Memory B cell (primary cell): ENCODE results near the gene PSMG3.

Source experiments
- ATAC-seq: fragments of 150-1000 bp; cut with Tn5 transposase; 2 replicates; pipeline ENCODE4 v1.10.0; 2021; ENCODE audit warnings: low read depth, mild to moderate bottlenecking, moderate library complexity
- DNase-seq, 2 donors: peaks; one replicate each; pipeline ENCODE4 v3.0.0; 2022; ENCODE audit warnings: low spot score in 2 of 2
- H3K27ac Mint-ChIP-seq: one replicate; pipeline ENCODE4 v1.8.0; 2022; ENCODE audit warnings: mild to moderate bottlenecking, moderate library complexity, mixed read lengths
- H3K27me3 Mint-ChIP-seq: one replicate; pipeline ENCODE4 v1.8.0; 2022; ENCODE audit warnings: mixed read lengths
- H3K36me3 Mint-ChIP-seq: one replicate; pipeline ENCODE4 v1.8.0; 2022; ENCODE audit warnings: mild to moderate bottlenecking, mixed read lengths
- H3K4me1 Mint-ChIP-seq: one replicate; pipeline ENCODE4 v1.8.0; 2022; ENCODE audit warnings: mixed read lengths
- H3K4me3 Mint-ChIP-seq: one replicate; pipeline ENCODE4 v1.8.0; 2022; ENCODE audit warnings: mild to moderate bottlenecking, moderate library complexity, mixed read lengths
- H3K9me3 Mint-ChIP-seq: one replicate; pipeline ENCODE4 v1.8.0; 2022; ENCODE audit warnings: mixed read lengths

The PSMG3 gene, protein sequence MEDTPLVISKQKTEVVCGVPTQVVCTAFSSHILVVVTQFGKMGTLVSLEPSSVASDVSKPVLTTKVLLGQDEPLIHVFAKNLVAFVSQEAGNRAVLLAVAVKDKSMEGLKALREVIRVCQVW

DNA sequence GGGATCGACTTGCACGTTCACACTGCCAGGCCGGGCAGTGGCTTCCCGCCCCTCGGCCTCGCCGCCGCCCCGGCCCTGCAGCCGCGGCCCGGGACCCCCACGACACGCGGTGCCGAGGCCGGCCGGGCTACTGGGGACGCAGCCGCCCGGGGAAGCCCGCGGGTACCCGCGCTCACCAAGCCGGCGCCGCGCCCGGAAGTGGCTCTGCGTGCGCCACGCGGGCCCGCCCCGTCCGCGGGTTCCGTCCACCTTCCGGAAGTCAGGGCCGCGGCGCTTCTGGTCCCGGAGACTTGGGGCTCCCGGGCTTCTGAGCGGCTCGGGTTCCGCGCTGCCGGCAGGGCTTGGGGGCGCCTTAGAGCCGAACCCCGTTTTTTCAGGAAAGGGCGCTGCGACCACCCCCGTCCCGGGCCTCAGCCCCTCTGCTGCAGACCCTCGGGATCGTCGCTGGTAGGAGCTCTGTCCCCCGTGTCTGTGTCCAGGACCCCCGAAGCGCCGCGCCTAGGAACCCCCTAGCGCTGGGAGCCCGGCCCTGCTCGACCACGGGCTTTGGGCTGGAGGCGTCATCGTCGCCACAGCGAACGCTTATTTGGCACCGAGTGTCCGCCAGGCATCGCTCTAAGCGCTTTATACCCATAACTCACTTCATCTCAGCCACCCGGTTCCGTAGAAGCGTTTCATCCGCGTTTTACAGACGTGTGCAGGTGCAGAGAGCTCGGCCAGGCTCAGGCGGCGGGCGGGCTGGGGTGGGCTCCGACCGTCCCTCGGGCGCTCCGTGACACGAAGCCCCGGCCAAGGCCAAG lies at the start of gene PSMG3:
TSS of gene PSMG3 (minus strand) at position 200 of the 800 bp plus-strand sequence. CDS start 693 bp downstream, outside the sequence.
- Mint-ChIP-seq H3K36me3 (peaks cover 14% of the 10 kb centered on the region), H3K9me3 (no peaks in the 10 kb centered on the region), H3K4me1 (peaks cover 20% of the 10 kb centered on the region)

DNA sequence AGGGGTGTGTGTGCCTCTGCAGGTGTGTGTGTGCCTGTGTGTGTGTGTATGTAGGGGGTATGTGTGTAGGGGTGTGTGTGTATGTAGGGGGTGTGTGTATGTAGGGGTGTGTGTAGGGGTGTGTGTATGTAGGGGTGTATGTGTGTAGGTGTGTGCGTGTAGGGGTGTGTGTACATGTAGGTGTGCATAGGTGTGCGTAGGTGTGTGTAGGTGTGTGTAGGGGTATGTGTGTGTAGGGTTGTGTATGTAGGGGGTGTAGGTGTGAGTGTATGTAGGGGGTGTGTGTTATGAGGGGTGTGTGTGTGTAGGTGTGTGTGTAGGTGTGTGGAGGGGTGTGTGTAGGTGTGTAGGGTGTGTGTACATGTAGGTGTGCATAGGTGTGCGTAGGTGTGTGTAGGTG lies 48.6 kb upstream of the PSMG3 start:
- DNase-seq (no peak), ATAC-seq (no peak)
- Mint-ChIP-seq H3K27me3 (peaks cover 12% of the 10 kb centered on the region), H3K36me3 (no peaks in the 10 kb centered on the region), H3K4me3 (no peak overlapping the region), H3K27ac (no peak overlapping the region), H3K4me1 (peaks cover 3% of the 10 kb centered on the region), H3K9me3 (no peaks in the 10 kb centered on the region)

More for the DNA sequence above, at the start of gene PSMG3:
- no peaks in the 10 kb centered on the region for H3K27me3 Mint-ChIP-seq
- H3K27ac Mint-ChIP-seq = peak within 1 kb of the TSS; percentile 97
- H3K4me3 Mint-ChIP-seq = peak within 1 kb of the TSS; percentile 90
- DNase-seq (peak; percentile 86 to 87), ATAC-seq (peak; percentile 86)

DNA sequence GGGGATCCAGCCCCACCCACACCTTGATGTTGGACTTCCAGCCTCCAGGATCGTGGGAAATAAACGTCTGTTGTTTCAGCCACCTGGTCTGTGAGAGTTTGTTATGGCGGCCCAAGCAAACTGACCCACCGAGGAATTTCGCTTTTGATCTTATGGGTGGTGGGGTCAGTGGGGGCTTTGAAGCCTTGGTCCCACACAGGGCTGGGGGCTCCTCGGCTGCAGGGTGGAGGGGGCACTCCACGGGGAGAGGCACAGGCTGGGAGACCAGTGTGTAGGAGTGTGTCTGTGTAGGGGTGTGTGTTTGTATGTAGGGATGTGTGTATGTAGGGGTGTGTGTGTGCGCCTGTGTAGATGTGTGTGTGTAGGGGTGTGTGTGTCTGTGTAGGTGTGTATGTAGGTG lies 48.1 kb upstream of the PSMG3 start:
- H3K36me3 Mint-ChIP-seq = no peaks in the 10 kb centered on the region
- no peak for DNase-seq
- peaks cover 12% of the 10 kb centered on the region for H3K27me3 Mint-ChIP-seq
- H3K4me3 Mint-ChIP-seq = no peak overlapping the region
- ATAC-seq = no peak
- H3K9me3 Mint-ChIP-seq = no peaks in the 10 kb centered on the region
- H3K27ac Mint-ChIP-seq = no peak overlapping the region
- peaks cover 3% of the 10 kb centered on the region for H3K4me1 Mint-ChIP-seq

DNA sequence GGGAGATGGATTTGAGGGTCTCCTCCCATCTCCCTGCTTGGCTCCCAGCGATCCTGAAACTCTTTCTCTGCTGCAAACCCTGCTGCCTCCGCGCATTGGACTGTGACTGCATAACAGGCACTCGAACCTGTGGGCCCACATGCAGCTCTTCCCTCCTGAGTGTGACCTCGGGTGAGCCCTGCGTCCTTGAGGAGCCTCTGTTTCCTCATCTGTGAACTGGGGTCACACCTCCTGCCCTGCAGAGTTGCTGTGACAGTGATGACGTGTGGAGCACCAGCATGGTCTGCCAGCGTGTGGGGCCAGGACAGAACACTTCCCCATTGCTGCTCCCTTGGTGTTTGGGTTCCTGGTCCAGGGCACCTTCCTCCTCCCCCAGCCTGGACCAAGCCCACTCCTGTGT lies 46.9 kb upstream of the PSMG3 start:
- peaks cover 3% of the 10 kb centered on the region for H3K4me1 Mint-ChIP-seq
- no peak for DNase-seq
- H3K27me3 Mint-ChIP-seq = peaks cover 11% of the 10 kb centered on the region
- H3K4me3 Mint-ChIP-seq = no peak overlapping the region
- ATAC-seq = no peak
- H3K27ac Mint-ChIP-seq = no peak overlapping the region
- H3K36me3 Mint-ChIP-seq = no peaks in the 10 kb centered on the region
- no peaks in the 10 kb centered on the region for H3K9me3 Mint-ChIP-seq

DNA sequence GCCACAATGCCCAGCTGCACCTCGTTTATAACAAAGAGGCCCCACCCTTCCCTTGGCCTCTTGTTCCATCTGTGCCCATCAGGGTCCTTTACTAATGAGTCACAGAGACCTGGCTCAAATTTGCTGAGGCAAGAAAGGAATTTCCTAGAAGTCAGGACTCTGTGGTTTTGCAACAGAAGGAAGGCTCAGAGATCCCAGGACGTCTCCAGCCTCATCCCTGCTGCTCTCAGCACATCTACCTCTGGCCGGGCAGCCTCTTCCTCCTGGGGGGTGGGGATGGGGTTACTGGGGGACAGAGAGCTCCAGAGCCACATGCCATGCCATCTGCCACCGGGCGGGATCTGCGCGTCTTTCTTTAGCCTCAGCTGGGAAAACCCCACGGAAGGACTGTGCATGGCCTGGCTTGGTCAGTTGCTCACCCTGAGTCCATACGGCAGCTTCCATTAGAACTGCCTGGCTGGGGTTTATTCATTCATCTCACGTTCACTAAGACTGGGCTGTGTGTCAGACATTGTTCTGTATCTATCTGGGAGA lies 41.9 kb upstream of the PSMG3 start:
- no peaks in the 10 kb centered on the region for H3K9me3 Mint-ChIP-seq
- no peak overlapping the region for H3K27ac Mint-ChIP-seq
- DNase-seq = no peak
- no peaks in the 10 kb centered on the region for H3K36me3 Mint-ChIP-seq
- no peak for ATAC-seq
- H3K4me1 Mint-ChIP-seq = peaks cover 4% of the 10 kb centered on the region
- peaks cover 13% of the 10 kb centered on the region for H3K27me3 Mint-ChIP-seq
- no peak overlapping the region for H3K4me3 Mint-ChIP-seq

DNA sequence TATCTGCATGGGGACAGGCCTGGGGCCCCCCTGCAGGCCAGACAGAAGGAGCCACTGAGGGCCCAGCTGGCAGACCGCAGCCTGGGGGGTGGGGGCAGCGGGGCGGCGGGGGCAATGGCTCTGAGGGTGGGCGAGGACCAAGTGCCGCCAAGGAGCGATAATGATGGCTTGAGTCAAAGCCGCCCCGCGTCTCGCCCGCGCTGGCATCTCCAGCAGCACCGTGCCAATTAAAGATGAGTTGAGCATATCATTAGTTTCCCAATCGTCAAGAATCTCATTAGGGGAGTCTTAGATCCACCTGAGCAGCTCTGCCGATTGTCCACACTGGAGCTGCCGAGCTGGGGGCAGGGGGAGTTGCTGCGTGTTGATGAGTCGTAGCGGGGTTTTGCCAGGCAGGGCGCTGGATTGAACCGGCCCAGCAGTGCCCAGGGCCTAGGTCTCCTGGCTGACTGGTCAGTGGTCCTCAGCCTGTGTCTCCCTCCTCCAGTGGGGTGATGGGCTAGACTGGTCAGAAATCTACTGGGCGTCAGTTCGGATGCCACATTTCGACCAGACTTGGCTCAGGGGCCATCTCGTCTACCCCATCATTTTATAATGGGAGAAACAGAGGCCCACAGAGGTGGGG lies 41.0 kb upstream of the PSMG3 start:
- Mint-ChIP-seq H3K36me3 (no peaks in the 10 kb centered on the region), H3K27ac (no peak overlapping the region), H3K27me3 (peaks cover 13% of the 10 kb centered on the region), H3K9me3 (no peaks in the 10 kb centered on the region), H3K4me1 (peaks cover 4% of the 10 kb centered on the region), H3K4me3 (no peak overlapping the region)
- no peak for ATAC-seq
- no peak for DNase-seq

DNA sequence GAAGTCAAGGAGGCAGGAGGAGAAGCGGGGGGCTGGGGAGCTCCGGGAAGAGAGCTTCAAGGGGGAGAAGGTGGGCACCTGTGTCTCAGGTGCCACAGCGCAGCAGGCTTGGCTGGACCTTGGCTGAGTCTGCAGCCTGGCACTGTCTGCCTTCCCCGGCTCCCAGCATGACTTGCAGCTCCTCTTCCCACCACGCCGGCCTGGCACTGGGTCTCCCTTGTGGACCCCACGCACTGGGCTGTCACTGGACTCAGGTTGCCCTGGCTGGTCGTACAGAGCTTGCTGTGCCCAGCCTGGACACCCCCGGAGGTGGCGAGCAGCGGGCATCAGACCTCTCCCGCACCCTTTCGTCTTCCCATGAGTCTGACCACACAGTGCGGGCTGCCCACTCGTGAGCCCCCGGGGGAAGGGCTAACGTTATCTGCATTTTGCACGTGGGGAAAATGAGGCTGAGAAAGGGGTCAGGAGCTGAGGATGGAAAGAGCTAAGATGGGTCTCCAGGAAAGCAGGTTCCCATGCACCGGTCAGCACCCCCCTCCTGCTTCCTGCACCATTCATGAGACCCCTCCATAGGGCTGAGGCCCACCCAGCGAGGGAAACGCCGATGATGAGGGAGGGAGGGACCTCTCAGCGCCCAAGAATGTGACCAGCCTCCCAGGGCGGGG lies 40.3 kb upstream of the PSMG3 start:
- ATAC-seq = no peak
- Mint-ChIP-seq H3K4me3 (no peak overlapping the region), H3K36me3 (no peaks in the 10 kb centered on the region), H3K27me3 (peaks cover 16% of the 10 kb centered on the region), H3K9me3 (no peaks in the 10 kb centered on the region), H3K27ac (no peak overlapping the region), H3K4me1 (peaks cover 4% of the 10 kb centered on the region)
- DNase-seq = no peak

DNA sequence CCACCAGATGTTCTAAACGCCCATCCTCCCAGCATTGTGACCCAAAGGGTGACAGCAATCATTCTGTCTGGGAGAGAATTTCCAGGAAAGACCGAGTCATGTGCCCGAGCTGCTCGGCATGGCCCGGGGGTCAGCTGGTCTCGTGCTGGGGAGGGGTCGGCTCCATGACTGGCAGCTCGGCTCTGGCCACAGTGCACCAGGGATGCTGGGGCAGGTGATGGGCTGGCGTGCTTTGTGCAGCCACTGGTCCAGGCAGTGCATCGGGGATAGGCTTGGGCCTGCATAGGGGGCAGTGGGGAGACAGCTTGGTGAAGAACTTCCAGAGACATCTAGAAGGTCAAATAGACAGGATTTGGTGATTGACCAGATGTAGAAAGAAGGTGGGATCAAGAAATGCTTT lies 39.2 kb upstream of the PSMG3 start:
- H3K4me1 Mint-ChIP-seq = peaks cover 4% of the 10 kb centered on the region
- H3K4me3 Mint-ChIP-seq = no peak overlapping the region
- H3K27me3 Mint-ChIP-seq = peaks cover 18% of the 10 kb centered on the region
- no peaks in the 10 kb centered on the region for H3K36me3 Mint-ChIP-seq
- no peak overlapping the region for H3K27ac Mint-ChIP-seq
- ATAC-seq (no peak), DNase-seq (no peak)
- H3K9me3 Mint-ChIP-seq = no peaks in the 10 kb centered on the region

DNA sequence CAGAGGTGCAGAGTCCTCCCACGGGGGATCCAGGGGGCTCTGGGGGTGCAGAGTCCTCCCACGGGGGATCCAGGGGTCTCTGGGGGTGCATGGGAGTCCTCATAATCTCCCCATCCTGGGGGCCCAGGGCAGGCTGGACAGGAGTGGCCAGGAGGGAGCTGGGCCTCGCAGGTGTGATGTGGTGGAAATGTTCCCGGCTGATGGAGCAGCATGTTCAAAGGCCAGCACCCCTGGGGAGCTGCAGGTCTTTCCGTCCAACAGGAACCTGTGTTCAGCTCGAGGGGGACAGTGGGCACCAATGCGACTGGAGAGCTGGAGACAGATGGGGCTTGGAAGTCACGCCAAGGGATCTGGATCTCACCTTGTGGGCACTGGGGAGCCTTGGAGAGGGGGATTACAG lies 38.5 kb upstream of the PSMG3 start:
- H3K4me3 Mint-ChIP-seq = no peak overlapping the region
- H3K9me3 Mint-ChIP-seq = no peaks in the 10 kb centered on the region
- H3K27me3 Mint-ChIP-seq = peaks cover 18% of the 10 kb centered on the region
- DNase-seq = no peak
- H3K27ac Mint-ChIP-seq = no peak overlapping the region
- peaks cover 4% of the 10 kb centered on the region for H3K4me1 Mint-ChIP-seq
- H3K36me3 Mint-ChIP-seq = no peaks in the 10 kb centered on the region
- no peak for ATAC-seq

DNA sequence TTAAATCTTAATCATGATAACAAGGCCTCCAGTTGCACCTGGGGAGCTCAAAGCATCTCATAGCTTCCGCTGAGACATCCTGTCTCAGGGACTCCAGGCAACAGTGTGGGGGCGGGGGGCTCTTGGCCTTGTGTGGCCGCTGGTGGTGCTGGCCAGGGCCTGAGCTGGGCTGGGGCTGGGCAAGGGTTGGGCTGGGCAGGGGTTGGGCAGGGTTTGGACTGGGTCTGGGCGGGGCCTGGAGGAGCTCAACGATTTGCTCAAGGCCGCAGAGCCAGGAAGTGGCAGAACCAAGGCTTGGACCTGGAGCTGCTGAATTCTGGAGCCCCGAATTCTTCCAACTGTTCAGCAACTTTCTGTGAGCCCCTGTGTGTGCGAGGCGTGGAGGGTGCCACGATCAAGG lies 37.9 kb upstream of the PSMG3 start:
- peaks cover 18% of the 10 kb centered on the region for H3K27me3 Mint-ChIP-seq
- no peaks in the 10 kb centered on the region for H3K9me3 Mint-ChIP-seq
- H3K4me3 Mint-ChIP-seq = no peak overlapping the region
- no peak overlapping the region for H3K27ac Mint-ChIP-seq
- H3K4me1 Mint-ChIP-seq = peaks cover 4% of the 10 kb centered on the region
- DNase-seq (no peak), ATAC-seq (no peak)
- H3K36me3 Mint-ChIP-seq = no peaks in the 10 kb centered on the region

DNA sequence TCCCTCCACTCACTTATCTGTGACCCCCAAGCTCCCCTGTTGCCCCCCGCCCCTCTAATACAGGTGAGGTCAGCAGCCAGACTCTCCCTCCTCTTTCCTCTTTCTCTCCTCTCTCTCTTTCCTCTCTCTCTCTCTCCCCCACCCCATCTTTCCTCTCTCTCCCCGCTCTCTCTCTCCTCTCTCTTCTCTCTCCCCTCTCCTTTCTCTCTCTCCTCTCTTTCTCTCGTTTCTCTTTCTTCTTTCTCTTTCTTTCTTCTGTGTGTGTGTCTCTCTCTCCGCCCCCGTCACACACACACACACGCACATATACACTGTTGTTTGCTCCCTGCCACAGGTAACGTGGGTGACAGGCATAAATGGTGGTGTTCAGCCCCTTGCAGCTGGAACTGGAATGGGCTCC lies 37.2 kb upstream of the PSMG3 start:
- DNase-seq (no peak), ATAC-seq (no peak)
- H3K4me3 Mint-ChIP-seq = no peak overlapping the region
- H3K4me1 Mint-ChIP-seq = peaks cover 4% of the 10 kb centered on the region
- H3K36me3 Mint-ChIP-seq = no peaks in the 10 kb centered on the region
- H3K27ac Mint-ChIP-seq = peak overlapping the region; percentile 76
- peaks cover 18% of the 10 kb centered on the region for H3K27me3 Mint-ChIP-seq
- no peaks in the 10 kb centered on the region for H3K9me3 Mint-ChIP-seq

DNA sequence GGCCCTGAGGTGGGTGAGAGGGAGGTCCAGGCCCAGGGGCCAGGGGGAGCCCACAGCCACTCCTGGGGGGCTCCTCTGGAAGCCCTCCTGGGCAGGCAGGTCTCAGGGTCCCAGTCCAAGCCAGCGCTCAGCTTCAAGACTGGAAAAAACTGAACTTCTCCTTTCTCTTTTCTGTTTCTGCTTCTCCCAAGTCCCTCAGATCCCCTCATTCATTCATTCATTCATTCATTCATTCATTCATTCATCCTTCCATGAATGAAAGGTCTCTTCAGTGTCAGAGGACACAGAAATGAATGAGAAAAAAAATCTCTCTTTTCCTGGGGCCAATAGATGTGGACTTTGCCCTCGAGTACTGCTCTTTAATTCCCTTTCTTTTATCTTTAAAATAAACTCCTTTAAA lies 34.6 kb upstream of the PSMG3 start:
- Mint-ChIP-seq H3K4me1 (peaks cover 4% of the 10 kb centered on the region), H3K27me3 (peaks cover 14% of the 10 kb centered on the region), H3K4me3 (no peak overlapping the region), H3K27ac (no peak overlapping the region), H3K9me3 (no peaks in the 10 kb centered on the region), H3K36me3 (no peaks in the 10 kb centered on the region)
- no peak for DNase-seq
- ATAC-seq = no peak

DNA sequence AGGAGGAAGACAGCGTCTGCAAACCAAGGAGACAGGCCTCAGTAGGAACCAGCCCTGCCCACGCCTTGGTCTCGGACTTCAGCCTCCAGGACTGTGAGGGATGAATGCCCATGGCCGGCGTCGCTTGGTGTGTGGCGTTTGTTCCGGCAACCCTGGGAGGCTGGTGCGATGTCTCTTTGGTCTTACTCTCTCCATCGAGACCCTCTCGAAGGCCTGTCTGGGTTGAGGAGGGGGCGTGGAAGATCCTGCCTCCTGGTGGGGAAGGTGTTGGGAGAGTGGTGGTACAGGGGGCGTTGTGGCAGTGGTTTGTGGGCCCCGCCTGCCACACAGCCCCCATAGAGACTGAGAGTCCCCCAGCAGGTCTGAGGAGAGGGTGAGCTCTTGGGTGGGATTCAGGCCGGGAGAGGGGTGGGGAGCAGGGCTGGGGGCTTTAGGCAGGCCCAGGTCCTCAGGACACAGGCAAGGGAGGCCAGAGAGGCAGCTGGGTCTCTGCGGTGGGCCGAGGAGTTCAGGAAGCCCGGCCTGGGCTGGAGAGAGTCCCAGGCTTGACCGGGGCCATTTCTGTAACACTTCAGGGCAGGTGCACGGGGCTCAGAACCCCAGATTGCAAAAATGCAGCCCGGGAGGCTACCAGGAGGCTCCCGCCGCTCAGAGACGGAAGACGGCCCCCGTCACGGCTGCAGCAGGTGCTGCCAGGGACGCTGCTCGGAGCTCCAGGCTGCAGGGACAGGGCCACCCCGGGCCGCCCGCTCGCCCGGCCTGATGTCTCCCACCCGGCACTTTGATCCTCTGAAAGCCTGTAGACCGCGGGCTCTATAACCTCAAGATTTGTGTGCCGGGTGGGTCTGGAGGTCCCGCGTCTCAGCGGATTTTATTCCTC lies 33.8 kb upstream of the PSMG3 start:
- ATAC-seq = no peak
- peaks cover 4% of the 10 kb centered on the region for H3K4me1 Mint-ChIP-seq
- H3K27me3 Mint-ChIP-seq = peaks cover 17% of the 10 kb centered on the region
- H3K27ac Mint-ChIP-seq = no peak overlapping the region
- H3K36me3 Mint-ChIP-seq = peaks cover under 1% of the 10 kb centered on the region
- no peak for DNase-seq
- peaks cover under 1% of the 10 kb centered on the region for H3K9me3 Mint-ChIP-seq
- no peak overlapping the region for H3K4me3 Mint-ChIP-seq
